ENCODE measurements around the gene JAK3.

The JAK3 gene

DNA sequence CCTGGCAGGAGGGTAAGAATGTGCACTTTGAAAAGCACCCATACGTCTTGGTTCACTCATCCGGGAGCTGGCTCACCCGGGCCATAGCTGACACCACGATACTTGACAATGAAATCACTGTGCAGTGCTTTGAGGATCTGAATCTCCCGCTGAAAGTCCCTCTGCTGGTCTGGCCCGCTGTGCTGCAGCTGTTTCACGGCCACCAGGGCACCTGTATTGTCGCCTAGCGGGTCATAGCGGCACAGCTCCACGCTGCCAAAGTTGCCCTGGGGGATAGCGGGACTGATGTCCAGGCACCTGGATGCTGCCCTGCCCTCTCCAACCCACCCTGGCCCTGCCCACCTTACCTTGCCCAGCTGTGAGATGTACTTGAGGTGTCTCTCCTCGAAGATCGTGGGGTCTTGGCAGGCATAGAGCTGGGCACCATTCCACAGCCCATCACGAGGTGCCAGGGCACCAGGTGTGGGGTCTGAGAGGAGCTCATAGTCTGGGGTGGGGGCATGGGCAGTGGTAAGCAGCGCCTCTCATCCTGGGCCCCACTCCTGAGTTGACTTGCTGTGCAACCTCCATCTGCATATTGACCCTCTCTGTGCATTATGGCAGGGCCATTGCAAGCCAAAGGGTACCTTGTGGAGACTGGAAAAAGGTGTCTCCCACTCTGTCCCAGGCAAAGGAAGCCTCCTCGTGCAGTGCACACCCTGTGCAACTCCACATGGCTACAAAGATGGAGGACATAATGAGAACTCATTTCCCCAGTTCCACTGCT is 15.2 kb downstream of the JAK3 start:
- Mint-ChIP-seq H3K4me1 (no peaks in the 10 kb centered on the region), H3K36me3 (ENCODE audit: low read depth) (no peaks in the 10 kb centered on the region), H3K27me3 (ENCODE audit: low read depth) (peaks cover 36% of the 10 kb centered on the region), H3K27ac (no peak overlapping the region), H3K4me3 (no peak overlapping the region), H3K9me3 (no peaks in the 10 kb centered on the region)
- TF ChIP-seq, protein P1, sequence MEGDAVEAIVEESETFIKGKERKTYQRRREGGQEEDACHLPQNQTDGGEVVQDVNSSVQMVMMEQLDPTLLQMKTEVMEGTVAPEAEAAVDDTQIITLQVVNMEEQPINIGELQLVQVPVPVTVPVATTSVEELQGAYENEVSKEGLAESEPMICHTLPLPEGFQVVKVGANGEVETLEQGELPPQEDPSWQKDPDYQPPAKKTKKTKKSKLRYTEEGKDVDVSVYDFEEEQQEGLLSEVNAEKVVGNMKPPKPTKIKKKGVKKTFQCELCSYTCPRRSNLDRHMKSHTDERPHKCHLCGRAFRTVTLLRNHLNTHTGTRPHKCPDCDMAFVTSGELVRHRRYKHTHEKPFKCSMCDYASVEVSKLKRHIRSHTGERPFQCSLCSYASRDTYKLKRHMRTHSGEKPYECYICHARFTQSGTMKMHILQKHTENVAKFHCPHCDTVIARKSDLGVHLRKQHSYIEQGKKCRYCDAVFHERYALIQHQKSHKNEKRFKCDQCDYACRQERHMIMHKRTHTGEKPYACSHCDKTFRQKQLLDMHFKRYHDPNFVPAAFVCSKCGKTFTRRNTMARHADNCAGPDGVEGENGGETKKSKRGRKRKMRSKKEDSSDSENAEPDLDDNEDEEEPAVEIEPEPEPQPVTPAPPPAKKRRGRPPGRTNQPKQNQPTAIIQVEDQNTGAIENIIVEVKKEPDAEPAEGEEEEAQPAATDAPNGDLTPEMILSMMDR (IDR thresholded peaks at IDR 0.05; ENCODE audit: unreplicated experiment in 3 of 3), result no peak

DNA sequence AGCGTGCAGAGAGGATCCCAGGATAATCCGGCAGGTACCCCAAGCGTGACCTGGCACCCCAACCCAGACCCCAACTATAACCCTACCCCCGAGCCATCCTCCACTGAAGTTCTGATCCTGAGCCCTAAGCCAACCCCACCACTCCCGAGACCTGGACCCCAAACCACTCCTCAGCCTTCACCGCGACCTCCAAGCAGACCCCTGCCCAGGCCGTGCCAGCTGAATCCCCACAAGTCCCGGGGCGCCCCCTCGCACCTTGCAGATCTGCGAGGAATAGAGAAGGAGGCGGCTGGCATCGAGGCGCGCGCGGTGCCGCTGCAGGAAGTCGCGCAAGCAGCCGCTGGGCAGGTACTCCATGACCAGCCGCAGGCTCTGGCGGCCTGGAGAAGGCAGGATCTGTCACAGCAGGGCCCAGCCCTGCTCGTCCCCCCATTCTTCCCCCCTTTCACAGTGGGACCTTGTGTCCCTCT is 16.3 kb downstream of the JAK3 start:
- H3K27me3 Mint-ChIP-seq (ENCODE audit: low read depth), result peaks cover 31% of the 10 kb centered on the region
- TF ChIP-seq, protein P1 (IDR thresholded peaks at IDR 0.05; ENCODE audit: unreplicated experiment in 3 of 3), result no peak

DNA sequence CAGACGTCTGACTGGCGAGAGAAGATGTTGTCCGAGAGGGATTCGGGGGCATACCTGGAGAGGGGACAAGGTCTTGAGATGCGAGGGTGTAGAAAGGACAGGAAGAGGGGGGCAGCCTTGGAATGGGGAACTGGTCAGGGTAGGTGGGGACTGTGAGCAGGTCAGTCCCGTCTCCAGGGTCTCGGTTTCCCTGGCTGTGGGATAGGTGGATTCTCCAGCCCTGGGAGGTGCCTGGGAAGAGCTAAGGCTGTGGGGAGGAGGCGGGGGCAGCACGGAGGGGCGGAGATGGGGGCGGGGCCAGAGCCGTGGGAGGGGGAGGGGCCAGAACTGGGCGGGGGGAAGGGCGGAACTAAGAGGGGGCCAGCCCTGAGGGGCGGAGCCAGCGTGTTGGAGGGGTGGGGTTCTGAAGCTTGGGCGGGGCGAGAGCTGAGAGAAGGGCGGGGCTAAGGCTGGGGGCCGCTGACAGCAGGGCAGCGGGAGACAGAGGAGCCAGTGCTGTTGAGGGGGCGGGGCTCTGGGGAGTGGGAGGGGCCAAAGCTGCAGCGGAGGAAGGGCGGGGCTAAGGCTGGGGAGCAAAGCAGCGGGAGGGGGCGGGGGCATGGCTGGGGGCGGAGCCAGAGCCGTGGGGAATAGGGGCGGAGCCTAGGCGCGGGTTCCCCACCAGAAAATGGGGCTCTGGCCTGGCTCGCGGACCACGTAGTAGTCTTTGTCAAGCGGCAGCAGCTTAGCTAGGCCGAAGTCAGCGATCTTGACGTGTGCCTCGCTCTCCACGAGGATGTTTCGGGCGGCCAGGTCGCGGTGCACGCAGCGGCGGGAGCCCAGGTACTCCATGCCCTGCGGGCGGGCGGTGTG is 17.0 kb downstream of the JAK3 start:
- TF ChIP-seq, protein P1 (IDR thresholded peaks at IDR 0.05; ENCODE audit: unreplicated experiment in 3 of 3), result no peak
- Mint-ChIP-seq H3K36me3 (ENCODE audit: low read depth) (no peaks in the 10 kb centered on the region), H3K27ac (peak overlapping the region in 2 of 3 experiments; percentile 65 to 89), H3K27me3 (ENCODE audit: low read depth) (peaks cover 30% of the 10 kb centered on the region), H3K4me1 (no peaks in the 10 kb centered on the region), H3K4me3 (peak overlapping the region; percentile 82 to 88 (median 86)), H3K9me3 (no peaks in the 10 kb centered on the region)

More for the DNA sequence above, 16.3 kb downstream of the JAK3 start:
- H3K27ac Mint-ChIP-seq, result no peak overlapping the region
- H3K4me3 Mint-ChIP-seq, result peak overlapping the region; percentile 45 to 88 (median 66)
- H3K4me1 Mint-ChIP-seq, result no peaks in the 10 kb centered on the region
- H3K36me3 Mint-ChIP-seq (ENCODE audit: low read depth), result no peaks in the 10 kb centered on the region
- no peaks in the 10 kb centered on the region for H3K9me3 Mint-ChIP-seq

DNA sequence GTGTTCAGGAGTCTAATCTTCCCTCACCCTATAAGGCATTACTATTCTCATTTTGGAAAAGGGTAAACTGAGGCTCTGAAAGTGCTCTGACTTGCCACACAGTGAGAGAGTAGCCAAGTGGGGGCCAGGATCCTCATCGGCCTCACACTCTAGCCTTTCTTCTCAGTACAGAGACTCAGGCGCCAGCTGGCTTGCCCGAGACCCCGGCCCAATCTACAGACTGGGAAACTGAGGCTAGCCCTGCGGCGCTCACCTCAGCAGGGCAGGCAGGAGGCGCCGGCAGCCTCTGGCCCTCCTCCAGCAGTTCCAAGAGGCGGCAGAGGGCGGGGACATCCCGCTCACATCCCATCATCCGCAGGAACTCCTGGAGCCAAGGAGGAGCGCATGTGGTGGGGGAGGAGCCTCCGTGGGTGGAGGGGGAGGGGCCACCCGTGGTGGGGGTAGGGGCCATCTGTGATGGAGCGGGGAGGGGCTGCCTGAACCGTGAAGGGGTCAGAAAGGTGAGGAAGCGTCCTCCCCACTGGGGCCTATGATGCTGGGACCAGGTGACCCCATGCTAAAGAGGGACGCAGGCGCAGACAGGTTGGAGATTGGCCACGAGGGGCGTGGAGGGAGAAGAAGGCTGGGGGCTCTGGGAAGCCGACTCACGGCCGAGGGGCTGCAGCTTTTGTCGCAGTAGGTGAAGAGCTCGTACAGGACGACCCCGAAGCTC is 17.8 kb downstream of the JAK3 start:
- Mint-ChIP-seq H3K36me3 (ENCODE audit: low read depth) (no peaks in the 10 kb centered on the region), H3K27me3 (ENCODE audit: low read depth) (peaks cover 23% of the 10 kb centered on the region), H3K4me1 (no peaks in the 10 kb centered on the region), H3K4me3 (peak overlapping the region; percentile 82 to 88 (median 86)), H3K27ac (peak overlapping the region in 2 of 3 experiments; percentile 65 to 89), H3K9me3 (no peaks in the 10 kb centered on the region)
- TF ChIP-seq, protein P1 (IDR thresholded peaks at IDR 0.05; ENCODE audit: unreplicated experiment in 3 of 3), result no peak

DNA sequence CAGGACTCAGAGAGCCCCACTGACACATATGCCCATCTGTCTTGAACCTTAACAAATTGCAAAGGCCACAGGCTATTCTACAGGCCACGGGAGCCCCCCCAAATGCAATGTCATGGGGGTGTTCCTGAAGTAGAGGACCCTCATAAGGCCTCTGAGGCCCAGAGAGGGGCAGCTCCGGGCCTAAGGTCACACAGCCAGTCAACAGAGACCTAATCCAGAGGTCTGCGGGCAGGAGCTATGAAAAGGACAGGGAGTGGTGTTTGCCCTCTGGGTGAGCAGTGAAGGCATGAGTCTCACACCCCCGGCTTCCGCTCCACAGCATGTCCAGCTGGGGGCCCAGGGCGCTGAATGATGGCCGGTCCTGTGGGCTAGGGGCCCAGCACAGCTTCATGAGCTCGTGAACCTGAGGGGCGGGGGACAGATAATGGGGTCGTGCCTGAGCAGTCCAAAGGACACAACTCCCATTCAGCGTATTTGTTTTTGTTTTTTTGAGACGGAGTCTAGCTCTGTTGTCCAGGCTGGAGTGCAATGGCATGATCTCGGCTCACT is 21.2 kb downstream of the JAK3 start:
- no peaks in the 10 kb centered on the region for H3K4me1 Mint-ChIP-seq
- H3K36me3 Mint-ChIP-seq (ENCODE audit: low read depth), result no peaks in the 10 kb centered on the region

More for the DNA sequence above, 21.2 kb downstream of the JAK3 start:
- TF ChIP-seq, protein P1 (IDR thresholded peaks at IDR 0.05; ENCODE audit: unreplicated experiment in 3 of 3), result no peak
- Mint-ChIP-seq H3K9me3 (no peaks in the 10 kb centered on the region), H3K27ac (no peak overlapping the region), H3K27me3 (ENCODE audit: low read depth) (peaks cover 20% of the 10 kb centered on the region), H3K4me3 (no peak overlapping the region)

All from nephron (organoid).